ENCODE measurements around the gene MROH7. TPM values are rescaled to one million over a fixed set of nuclear protein-coding genes. Genes with fewer than 3 reads are reported as not detected.

The MROH7 gene
- total RNA-seq, 2 donors from 2014 or later: 3.7 to 5.5 TPM

GRCh38 chr1:54611621-54612020, 30.0 kb upstream of the MROH7 start:
- Histone ChIP-seq H3K4me1 (peaks cover under 1% of the 10 kb centered on the region), H3K4me3 (no peak overlapping the region), H3K9me3 (no peaks in the 10 kb centered on the region), H3K36me3 (no peaks in the 10 kb centered on the region), H3K9ac (ENCODE audit: low read depth in 2 of 2, low read length in 2 of 2) (no peak overlapping the region), H3K27ac (no peak overlapping the region), H3K27me3 (no peaks in the 10 kb centered on the region)
- DNase-seq: no peak
- intact Hi-C loops (cut with DNase I): no loop called here
- TF ChIP-seq, protein P1, sequence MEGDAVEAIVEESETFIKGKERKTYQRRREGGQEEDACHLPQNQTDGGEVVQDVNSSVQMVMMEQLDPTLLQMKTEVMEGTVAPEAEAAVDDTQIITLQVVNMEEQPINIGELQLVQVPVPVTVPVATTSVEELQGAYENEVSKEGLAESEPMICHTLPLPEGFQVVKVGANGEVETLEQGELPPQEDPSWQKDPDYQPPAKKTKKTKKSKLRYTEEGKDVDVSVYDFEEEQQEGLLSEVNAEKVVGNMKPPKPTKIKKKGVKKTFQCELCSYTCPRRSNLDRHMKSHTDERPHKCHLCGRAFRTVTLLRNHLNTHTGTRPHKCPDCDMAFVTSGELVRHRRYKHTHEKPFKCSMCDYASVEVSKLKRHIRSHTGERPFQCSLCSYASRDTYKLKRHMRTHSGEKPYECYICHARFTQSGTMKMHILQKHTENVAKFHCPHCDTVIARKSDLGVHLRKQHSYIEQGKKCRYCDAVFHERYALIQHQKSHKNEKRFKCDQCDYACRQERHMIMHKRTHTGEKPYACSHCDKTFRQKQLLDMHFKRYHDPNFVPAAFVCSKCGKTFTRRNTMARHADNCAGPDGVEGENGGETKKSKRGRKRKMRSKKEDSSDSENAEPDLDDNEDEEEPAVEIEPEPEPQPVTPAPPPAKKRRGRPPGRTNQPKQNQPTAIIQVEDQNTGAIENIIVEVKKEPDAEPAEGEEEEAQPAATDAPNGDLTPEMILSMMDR (IDR thresholded peaks at IDR 0.05): no peak

- intact Hi-C loops (cut with DNase I): no loop called here
- H3K4me3 ChIP-seq: no peak overlapping the region
- no peak for DNase-seq
- H3K36me3 ChIP-seq: no peaks in the 10 kb centered on the region
- TF ChIP-seq, protein P1 (IDR thresholded peaks at IDR 0.05): no peak
- H3K4me1 ChIP-seq: no peaks in the 10 kb centered on the region
- no peak overlapping the region for H3K9ac ChIP-seq (ENCODE audit: low read depth in 2 of 2, low read length in 2 of 2)
- no peaks in the 10 kb centered on the region for H3K9me3 ChIP-seq
- H3K27ac ChIP-seq: no peak overlapping the region
- no peaks in the 10 kb centered on the region for H3K27me3 ChIP-seq
These were observed 27.6 kb upstream of the MROH7 start for GRCh38 chr1:54614024-54614423.

DNA sequence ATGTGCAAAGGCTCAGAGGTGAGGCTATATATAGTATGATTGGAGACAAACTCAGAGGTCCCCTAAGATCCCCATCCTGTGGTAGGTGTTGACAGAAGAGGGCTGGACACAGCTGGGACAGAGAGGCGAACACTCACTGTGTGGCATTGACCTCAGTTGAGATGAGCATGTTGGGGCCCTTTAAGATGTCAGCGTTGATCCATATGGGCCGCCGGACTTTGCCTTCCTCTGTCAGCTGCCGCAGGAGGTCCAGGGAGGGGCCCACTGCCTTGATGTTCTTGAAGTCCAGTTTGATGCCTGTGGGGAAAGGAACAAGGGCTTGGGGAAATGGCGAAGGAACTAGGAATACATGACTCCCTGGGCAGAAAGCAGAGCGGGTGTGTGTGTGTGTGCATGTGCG, 27.0 kb upstream of the MROH7 start:
- H3K27ac ChIP-seq: no peak overlapping the region
- H3K27me3 ChIP-seq: no peaks in the 10 kb centered on the region
- no peak overlapping the region for H3K9ac ChIP-seq (ENCODE audit: low read depth in 2 of 2, low read length in 2 of 2)
- no peaks in the 10 kb centered on the region for H3K9me3 ChIP-seq
- TF ChIP-seq, protein P1 (IDR thresholded peaks at IDR 0.05): no peak
- intact Hi-C loops (cut with DNase I): no loop called here
- H3K36me3 ChIP-seq: no peaks in the 10 kb centered on the region
- DNase-seq: no peak
- no peaks in the 10 kb centered on the region for H3K4me1 ChIP-seq
- no peak overlapping the region for H3K4me3 ChIP-seq

DNA sequence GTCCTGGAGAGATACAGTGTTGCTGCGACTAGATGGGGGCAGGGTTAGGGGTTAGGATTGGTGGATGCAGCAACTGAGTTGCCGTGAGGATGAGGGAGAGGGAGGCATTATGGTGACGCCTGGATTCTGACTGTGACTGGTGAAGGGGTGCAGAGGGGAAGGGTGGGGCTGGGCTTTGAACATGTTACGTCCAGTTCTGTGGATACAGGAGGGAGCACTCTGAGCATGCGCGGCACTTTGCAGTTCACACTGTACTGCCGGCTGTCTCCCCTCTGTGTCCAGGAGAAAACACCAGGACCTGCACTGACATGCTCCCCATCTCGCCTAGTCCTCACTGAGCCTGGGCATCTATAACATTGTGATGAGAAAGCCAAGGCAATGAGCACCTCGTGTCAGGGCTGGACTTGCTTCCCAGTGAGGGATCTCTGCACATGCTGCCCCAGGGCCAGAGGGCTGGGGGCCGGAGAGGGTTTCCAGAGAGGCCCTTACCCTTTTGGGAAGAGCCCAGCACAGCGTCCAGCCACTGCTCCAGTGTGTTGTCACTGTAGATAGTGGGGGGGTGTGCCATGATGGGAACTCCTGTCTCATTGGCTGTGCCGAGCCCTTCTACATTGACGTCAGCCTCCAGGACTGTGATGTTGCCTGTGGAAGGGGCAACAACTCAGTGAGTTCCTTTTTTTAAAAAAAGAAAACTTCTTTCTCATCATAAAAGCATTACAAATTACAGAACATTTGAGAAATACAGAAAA, 25.9 kb upstream of the MROH7 start:
- TF ChIP-seq, protein P1 (IDR thresholded peaks at IDR 0.05): no peak
- no peak overlapping the region for H3K9ac ChIP-seq (ENCODE audit: low read depth in 2 of 2, low read length in 2 of 2)
- no peak for DNase-seq
- intact Hi-C loops (cut with DNase I): no loop called here
- no peaks in the 10 kb centered on the region for H3K4me1 ChIP-seq
- no peaks in the 10 kb centered on the region for H3K36me3 ChIP-seq
- H3K27me3 ChIP-seq: no peaks in the 10 kb centered on the region
- no peaks in the 10 kb centered on the region for H3K9me3 ChIP-seq
- no peak overlapping the region for H3K4me3 ChIP-seq
- no peak overlapping the region for H3K27ac ChIP-seq

- TF ChIP-seq, protein P1 (IDR thresholded peaks at IDR 0.05): no peak
- no peaks in the 10 kb centered on the region for H3K36me3 ChIP-seq
- no peaks in the 10 kb centered on the region for H3K27me3 ChIP-seq
- no peak overlapping the region for H3K27ac ChIP-seq
- H3K4me1 ChIP-seq: no peaks in the 10 kb centered on the region
- DNase-seq: no peak
- no peak overlapping the region for H3K9ac ChIP-seq (ENCODE audit: low read depth in 2 of 2, low read length in 2 of 2)
- no peak overlapping the region for H3K4me3 ChIP-seq
- H3K9me3 ChIP-seq: no peaks in the 10 kb centered on the region
- intact Hi-C loops (cut with DNase I): no loop called here
These were observed 21.8 kb upstream of the MROH7 start for GRCh38 chr1:54619749-54620148.

Measured in colonic mucosa (tissue), 4 donors.